GM18517 (cell line): ENCODE results near the gene SS18L1.

Source experiments
- ATAC-seq: cut with Tn5 transposase; IDR thresholded peaks from one replicate; pipeline ENCODE4 v1.9.1; 2021; ENCODE audit warnings: mild to moderate bottlenecking, moderate library complexity; ENCODE audit not compliant: unreplicated experiment

Gene SS18L1

GRCh38 chr20:62119591-62120364 lies 23.8 kb upstream of the SS18L1 start:
- no peak for ATAC-seq

DNA sequence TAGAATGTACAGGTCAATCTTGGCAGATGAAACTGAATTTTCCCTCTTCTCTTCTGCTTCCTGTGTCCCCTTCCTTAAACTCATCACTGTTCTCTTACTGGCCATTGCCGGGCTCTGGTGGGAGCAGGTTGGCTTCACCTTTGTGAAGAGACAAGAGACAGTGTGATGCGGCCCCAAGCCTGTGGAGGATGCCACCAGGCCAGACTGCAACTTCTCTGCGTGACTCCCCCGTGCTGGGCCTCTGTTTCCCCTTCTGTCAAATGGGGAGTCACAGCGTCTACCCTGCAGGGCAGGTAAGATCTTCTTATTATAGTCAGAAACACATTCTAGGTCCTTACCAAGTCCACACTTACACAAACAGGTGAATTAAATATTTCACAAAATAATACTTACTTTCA lies 23.2 kb upstream of the SS18L1 start:
- no peak for ATAC-seq

DNA sequence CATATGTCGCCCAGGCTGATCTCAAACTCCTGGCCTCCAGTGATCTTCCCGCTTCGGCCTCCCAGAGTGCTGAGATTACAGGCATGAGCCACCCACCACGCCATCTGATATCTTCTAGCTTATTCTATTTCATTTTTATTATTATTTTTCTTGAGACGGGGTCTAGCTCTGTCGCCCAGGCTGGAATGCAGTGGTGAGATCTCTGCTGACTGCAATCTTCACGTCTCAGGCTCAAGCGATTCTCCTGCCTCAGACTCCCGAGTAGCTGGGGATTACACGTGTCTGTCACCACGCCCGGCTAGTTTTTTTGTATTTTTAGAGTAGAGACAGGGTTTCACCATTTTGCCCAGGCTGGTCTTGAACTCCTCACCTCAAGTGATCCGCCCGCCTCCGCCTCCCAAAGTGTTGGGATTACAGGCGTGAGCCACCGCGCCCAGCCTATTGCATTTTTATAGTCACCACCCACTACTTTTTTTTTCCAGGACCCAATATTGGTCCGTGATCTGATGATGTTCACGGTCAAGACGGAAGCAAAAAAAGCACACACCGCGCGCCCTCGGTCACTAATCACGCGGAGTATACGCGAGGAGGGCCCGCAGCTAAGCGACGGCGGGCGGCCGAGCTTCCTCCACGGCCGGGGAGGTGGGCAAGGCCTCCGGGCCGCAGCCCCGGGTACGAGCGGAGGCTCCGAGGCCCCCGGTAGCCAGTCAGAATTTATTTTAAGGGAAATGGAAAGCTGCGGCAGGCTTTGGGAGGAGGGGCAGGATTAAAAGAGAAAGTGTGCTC lies 22.4 kb upstream of the SS18L1 start:
- ATAC-seq, result no peak

- peak; percentile 78 for ATAC-seq
Measured at GRCh38 chr20:62121776-62122653, 21.6 kb upstream of the SS18L1 start, which contains the start of gene LSM14B. LSM14B (plus strand) TSS chr20:62122475; CDS start chr20:62122667, 192 bp downstream.

DNA sequence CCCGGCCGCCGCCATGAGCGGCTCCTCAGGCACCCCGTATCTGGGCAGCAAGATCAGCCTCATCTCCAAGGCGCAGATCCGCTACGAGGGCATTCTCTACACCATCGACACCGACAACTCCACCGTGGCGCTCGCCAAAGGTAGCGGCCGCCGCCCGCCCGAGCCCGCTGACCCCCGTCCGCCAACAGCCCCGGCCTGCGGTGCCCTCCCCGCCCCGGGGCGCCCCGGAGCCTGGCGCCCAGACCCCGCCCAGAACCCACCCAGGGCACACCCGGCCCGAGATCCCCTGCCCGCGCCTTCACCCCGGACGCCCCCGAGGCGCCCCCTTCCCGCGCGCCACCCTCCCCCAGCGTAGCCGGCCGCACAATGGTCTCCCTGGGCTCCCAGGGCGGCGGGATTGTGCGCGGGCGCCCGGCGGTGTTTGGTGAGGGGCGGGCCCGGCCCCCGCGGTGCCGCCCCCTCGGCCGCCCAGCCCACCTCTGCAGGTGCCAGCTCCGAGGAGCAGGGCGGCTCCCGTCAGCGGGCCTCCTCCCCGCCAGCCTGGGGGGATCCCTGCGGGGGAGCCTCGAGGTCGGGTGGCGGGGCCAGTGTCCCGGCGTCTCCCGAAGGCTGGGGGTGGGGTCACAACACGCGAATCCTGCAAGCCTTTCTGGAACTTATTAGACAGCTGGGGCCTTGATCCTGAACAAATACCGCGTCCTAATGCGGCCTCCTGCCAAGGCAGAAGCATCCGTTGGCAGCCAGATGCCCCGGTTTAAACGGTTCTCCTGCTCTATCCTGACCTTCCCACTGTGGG lies 20.7 kb upstream of the SS18L1 start:
- ATAC-seq, result peak; percentile 25

DNA sequence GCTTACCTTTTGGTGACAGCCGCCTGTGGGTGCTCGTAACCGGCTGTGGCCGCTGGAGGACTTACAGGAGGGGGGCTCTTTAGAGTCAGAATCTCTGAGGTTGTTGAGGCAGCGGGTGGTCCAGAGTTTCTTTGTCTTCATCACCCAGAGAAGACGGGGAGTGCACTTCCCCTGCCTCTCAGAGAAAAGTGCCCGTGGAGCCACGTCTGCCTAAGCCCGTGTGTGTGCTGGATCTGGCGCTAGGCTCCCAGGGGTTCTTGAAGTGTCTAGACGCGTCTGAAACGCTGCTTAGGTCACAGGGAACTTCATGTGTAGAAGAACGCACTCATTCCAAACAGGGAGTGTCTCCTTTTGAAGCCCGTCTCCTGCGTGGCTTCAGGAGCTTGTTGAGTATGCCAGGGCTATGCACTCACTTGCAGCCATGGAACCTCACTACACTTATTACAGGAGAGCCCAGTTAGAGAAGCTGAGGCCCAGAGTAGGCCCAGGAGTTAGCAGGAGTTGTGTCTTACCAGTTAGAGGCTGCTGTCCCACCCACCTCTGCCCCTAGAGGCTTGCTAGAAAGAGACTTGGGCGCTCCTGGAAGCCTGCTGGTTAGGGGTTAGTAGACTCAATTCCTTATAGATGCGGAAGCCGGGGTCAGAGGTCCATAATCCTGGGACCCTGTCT lies 20.0 kb upstream of the SS18L1 start:
- no peak for ATAC-seq

DNA sequence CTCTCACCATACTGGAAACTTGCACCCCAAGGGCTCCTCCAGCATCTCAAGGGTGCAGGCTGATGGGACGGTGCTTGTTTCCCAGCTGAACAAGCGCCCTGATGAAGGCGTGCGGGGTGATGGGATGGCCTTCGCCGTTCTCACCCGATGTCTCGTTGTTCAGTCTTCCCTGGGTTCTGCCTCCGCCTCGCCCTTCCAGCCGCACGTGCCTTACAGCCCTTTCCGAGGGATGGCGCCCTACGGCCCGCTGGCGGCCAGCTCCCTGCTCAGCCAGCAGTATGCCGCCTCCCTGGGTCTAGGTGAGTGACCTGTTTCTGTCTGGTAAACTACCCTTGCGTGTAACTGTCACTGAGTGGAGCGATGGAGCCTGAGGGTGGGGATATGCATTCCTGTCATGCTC lies 17.4 kb upstream of the SS18L1 start:
- no peak for ATAC-seq

- ATAC-seq, result no peak
Measured at GRCh38 chr20:62127799-62128198, 15.8 kb upstream of the SS18L1 start.

- no peak for ATAC-seq
Measured at GRCh38 chr20:62128502-62128901, 15.1 kb upstream of the SS18L1 start.

DNA sequence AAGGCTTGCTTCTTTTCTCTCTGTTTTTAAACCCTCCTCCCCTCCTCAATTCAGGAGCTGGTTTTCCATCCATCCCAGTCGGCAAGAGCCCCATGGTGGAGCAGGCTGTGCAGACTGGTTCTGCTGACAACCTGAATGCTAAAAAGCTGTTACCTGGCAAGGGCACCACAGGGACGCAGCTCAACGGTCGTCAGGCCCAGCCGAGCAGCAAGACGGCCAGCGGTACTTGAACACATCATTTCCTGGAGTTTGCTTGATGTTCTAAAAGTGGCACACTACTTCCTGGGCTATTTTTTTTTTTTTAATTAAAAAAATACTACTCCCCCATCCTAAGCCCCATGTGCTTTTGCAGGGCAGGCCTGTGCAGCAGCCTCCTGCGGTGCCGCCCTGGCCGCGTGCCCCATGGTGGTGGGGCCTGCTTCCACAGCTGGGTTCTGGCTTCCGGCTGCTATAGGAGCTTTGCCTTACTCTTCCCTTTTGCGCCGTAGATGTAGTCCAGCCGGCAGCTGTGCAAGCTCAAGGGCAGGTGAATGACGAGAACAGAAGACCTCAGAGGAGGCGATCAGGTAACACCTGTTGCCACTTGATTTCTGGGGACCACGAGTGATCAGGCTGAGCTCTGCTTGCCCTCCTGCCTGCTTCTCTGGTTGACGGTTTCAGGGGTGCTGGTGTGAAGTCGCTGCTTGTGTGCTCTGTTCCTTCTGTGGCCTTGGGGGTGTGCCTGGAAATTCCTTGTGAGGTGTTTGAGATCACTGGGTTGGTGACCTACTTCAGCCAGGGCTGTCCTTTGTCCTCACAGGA lies 13.6 kb upstream of the SS18L1 start:
- ATAC-seq, result no peak

- no peak for ATAC-seq
Measured at GRCh38 chr20:62131560-62132320, 11.8 kb upstream of the SS18L1 start.

DNA sequence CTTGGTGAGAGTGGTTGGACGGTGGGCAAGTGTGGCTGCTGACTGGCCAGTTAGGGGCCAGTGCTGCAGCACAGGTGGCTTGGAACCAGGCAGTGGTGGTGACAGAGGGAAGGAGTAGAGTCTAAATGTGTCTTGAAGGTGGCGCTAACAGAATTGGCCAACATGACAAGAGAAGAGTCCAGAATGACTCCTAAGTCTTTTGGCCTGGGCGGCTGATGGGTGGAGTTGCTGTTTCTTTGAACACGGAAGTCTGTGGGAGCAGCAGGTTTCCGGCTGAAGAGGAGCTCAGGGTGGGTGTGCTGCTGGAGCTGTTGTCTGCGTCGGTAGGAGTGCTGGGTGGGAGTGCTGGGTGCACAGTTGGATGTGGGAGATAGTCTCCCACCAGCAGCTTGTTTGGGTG lies 11.1 kb upstream of the SS18L1 start:
- ATAC-seq, result no peak

GRCh38 chr20:62133051-62133845 lies 10.3 kb upstream of the SS18L1 start:
- no peak for ATAC-seq

DNA sequence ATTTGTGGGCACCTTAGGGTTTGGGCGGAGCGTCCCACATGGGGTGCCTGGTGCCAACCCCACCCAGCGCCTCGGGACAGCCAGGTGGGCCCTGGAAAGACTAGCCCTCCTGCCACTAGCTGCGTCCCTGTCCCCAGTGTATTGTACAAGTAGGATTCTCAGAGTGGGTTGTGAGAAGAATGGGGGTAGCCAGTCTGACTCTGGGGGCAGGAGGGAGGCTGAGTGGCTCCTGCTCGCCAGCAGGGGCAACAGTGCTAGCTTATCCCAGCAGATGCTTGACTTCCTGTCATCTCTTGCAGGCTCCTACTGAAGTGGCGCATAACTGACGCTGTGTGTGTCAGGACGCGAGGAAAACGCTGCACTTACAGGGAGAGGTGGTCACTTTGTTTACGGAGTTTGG lies 9.7 kb upstream of the SS18L1 start:
- no peak for ATAC-seq

- no peak for ATAC-seq
Measured at GRCh38 chr20:62134735-62135231, 8.8 kb upstream of the SS18L1 start.

GRCh38 chr20:62135573-62136266 lies 7.8 kb upstream of the SS18L1 start:
- no peak for ATAC-seq
